HCT116 (cell line): ENCODE results near the gene MTUS2. TPM values are rescaled to one million over a fixed set of nuclear protein-coding genes. Genes with fewer than 3 reads are reported as not detected.

Source experiments
- ATAC-seq: fragments of 200-7000 bp; cut with Tn5 transposase; 2 replicates; pipeline ENCODE4 v1.9.1; 2020; ENCODE audit warnings: mild to moderate bottlenecking, moderate library complexity
- BruUV-seq: library from RNA; stranded (reverse); fragments of 400-500 nt; replicated peaks from 2 replicates; lab custom pipeline; 2021; lab: Mats Ljungman, UMichigan
- CTCF ChIA-PET: fragments of 300-600 bp; sonication (Branson Sonifier 250); formaldehyde crosslinking; loops from one replicate; lab custom pipeline; 2021; ENCODE audit warnings: antibody characterized with exemption; lab: Charles Lee
- POLR2A ChIA-PET: fragments of 300-600, 350-600 bp; sonication (Branson Sonifier 250); formaldehyde crosslinking; loops from one replicate; lab custom pipeline; 2021; ENCODE audit warnings: antibody characterized with exemption; lab: Charles Lee
- RAD21 ChIA-PET, 2 experiments: fragments of 300-600 bp; sonication (Branson Sonifier 250); formaldehyde crosslinking; loops; one replicate each; lab custom pipeline; 2023; ENCODE audit warnings: low total read pairs in 2 of 2; ENCODE audit not compliant: uncharacterized antibody in 2 of 2, unreplicated experiment in 2 of 2, low non-redundant PET in 1 of 2; lab: Charles Lee
- DNase-seq: peaks from one replicate; pipeline ENCODE4 v3.0.0-alpha.2; 2010; ENCODE audit warnings: low read depth, low spot score
- H2AFZ ChIP-seq: fragments of 200-600 bp; shearing (Covaris generic), sonication (generic); 2 replicates; pipeline ENCODE4 v1.6.1; 2017; ENCODE audit warnings: low read depth, mixed run types, mixed read lengths, antibody characterized with exemption, low read length; ENCODE audit not compliant: poor library complexity, severe bottlenecking
- H3K27ac ChIP-seq: 2 replicates; pipeline ENCODE4 v1.5.1; 2012; ENCODE audit warnings: low read depth, low read length
- H3K27me3 ChIP-seq: fragments of 200-600 bp; sonication (generic); 2 replicates; pipeline ENCODE4 v1.6.1; 2016; ENCODE audit warnings: mixed run types, low read length, mixed read lengths; ENCODE audit not compliant: insufficient read depth
- H3K36me3 ChIP-seq, 2 experiments: fragments of 200-500 bp in 1 of 2; fragments of 200-600 bp in 1 of 2; sonication (Bioruptor generic) in 1 of 2; sonication (generic) in 1 of 2; 2 replicates each; pipeline versions ENCODE4 v1.5.1 to v1.6.1; 2014 to 2016; ENCODE audit warnings: low read length in 2 of 2, inconsistent platforms in 1 of 2, mixed read lengths in 1 of 2, mixed run types in 1 of 2; ENCODE audit not compliant: insufficient read depth in 2 of 2, control insufficient read depth in 1 of 2
- H3K4me1 ChIP-seq, 2 experiments: fragments of 200-600 bp in 1 of 2; sonication (generic) in 1 of 2; 2 replicates each; pipeline versions ENCODE4 v1.5.1 to v1.6.1; 2012 to 2017; ENCODE audit warnings: low read length in 2 of 2, inconsistent platforms in 1 of 2, mild to moderate bottlenecking in 1 of 2, mixed read lengths in 1 of 2, mixed run types in 1 of 2, moderate library complexity in 1 of 2; ENCODE audit not compliant: insufficient read depth in 2 of 2, control insufficient read depth in 1 of 2
- H3K4me2 ChIP-seq: fragments of 200-600 bp; sonication (generic); 2 replicates; pipeline ENCODE4 v1.6.1; 2017; ENCODE audit warnings: mixed run types, low read length, mixed read lengths
- H3K4me3 ChIP-seq, 2 experiments: fragments of 200-600 bp in 1 of 2; sonication (generic) in 1 of 2; replicated peaks in 1 of 2; 2 replicates each; pipeline ENCODE4 v1.5.1; 2011 to 2016; ENCODE audit warnings: low read length in 2 of 2, control low read depth in 1 of 2, low read depth in 1 of 2, mild to moderate bottlenecking in 1 of 2, mixed read lengths in 1 of 2, mixed run types in 1 of 2
- H3K79me2 ChIP-seq: fragments of 200-600 bp; sonication (generic); 2 replicates; pipeline ENCODE4 v1.6.1; 2017; ENCODE audit warnings: mild to moderate bottlenecking, mixed run types, low read length, moderate library complexity, mixed read lengths; ENCODE audit not compliant: insufficient read depth
- H3K9ac ChIP-seq: fragments of 200-600 bp; sonication (generic); 2 replicates; pipeline ENCODE4 v1.6.1; 2016; ENCODE audit warnings: low read length, mixed read lengths
- H3K9me2 ChIP-seq: fragments of 200-600 bp; sonication (generic), shearing (Covaris generic); 2 replicates; pipeline ENCODE4 v1.6.1; 2017; ENCODE audit warnings: mixed run types, mild to moderate bottlenecking, moderate library complexity; ENCODE audit not compliant: insufficient read depth
- H3K9me3 ChIP-seq, 2 experiments: fragments of 200-500 bp in 1 of 2; fragments of 200-600 bp in 1 of 2; sonication (Bioruptor generic) in 1 of 2; sonication (generic) in 1 of 2; 2 replicates each; pipeline ENCODE4 v1.6.1; 2014 to 2017; ENCODE audit warnings: low read length in 2 of 2, mixed read lengths in 2 of 2, inconsistent platforms in 1 of 2, low read depth in 1 of 2, mild to moderate bottlenecking in 1 of 2, mixed run types in 1 of 2, moderate library complexity in 1 of 2; ENCODE audit not compliant: control insufficient read depth in 1 of 2, insufficient read depth in 1 of 2
- H4K20me1 ChIP-seq: fragments of 200-600 bp; sonication (generic), shearing (Covaris generic); 2 replicates; pipeline ENCODE4 v1.6.1; 2017; ENCODE audit warnings: mixed run types, mild to moderate bottlenecking, moderate library complexity; ENCODE audit not compliant: insufficient read depth
- ATF3 ChIP-seq: IDR thresholded peaks from 2 replicates; pipeline ENCODE4 v1.6.1; 2012
- CEBPB ChIP-seq: IDR thresholded peaks from 2 replicates; pipeline ENCODE4 v1.6.1; 2012; ENCODE audit warnings: low read depth
- EZH2 ChIP-seq: fragments of 200-600 bp; sonication (generic); IDR thresholded peaks from 2 replicates; pipeline ENCODE4 v1.6.1; 2017; ENCODE audit warnings: antibody characterized with exemption, mixed run types
- EZH2phosphoT487 ChIP-seq: fragments of 200-600 bp; IDR thresholded peaks from 2 replicates; pipeline ENCODE4 v1.6.1; 2018; ENCODE audit warnings: antibody characterized with exemption, borderline replicate concordance
- FOSL1 ChIP-seq: IDR thresholded peaks from 2 replicates; pipeline ENCODE4 v1.6.1; 2012; ENCODE audit warnings: low read depth
- MAX ChIP-seq: IDR thresholded peaks from 2 replicates; pipeline ENCODE4 v1.6.1; 2012
- POLR2AphosphoS5 ChIP-seq: IDR thresholded peaks from 2 replicates; pipeline ENCODE4 v1.6.1; 2011; ENCODE audit warnings: mild to moderate bottlenecking, low read depth, low read length, moderate library complexity
- RAD21 ChIP-seq: IDR thresholded peaks from 2 replicates; pipeline ENCODE4 v1.6.1; 2012; ENCODE audit warnings: low read depth, mild to moderate bottlenecking
- REST ChIP-seq: IDR thresholded peaks from 2 replicates; pipeline ENCODE4 v1.6.1; 2012; ENCODE audit warnings: low read depth
- SRF ChIP-seq: IDR thresholded peaks from 2 replicates; pipeline ENCODE4 v1.6.1; 2012; ENCODE audit warnings: low read depth
- TCF7L2 ChIP-seq: IDR thresholded peaks from 2 replicates; pipeline ENCODE4 v1.7.0; 2011; ENCODE audit warnings: borderline replicate concordance, inconsistent platforms; ENCODE audit not compliant: insufficient read depth, insufficient read length; ENCODE audit errors: extremely low read depth
- ZFX ChIP-seq: fragments of 450-650 bp; IDR thresholded peaks from 2 replicates; pipeline ENCODE4 v1.6.1; 2017
- ZNF274 ChIP-seq: fragments of 200-500 bp; sonication (Bioruptor generic); IDR thresholded peaks from 2 replicates; pipeline ENCODE4 v1.6.1; 2014; ENCODE audit warnings: mild to moderate bottlenecking, low read depth, low read length, inconsistent platforms
- intact Hi-C: fragments of 100-400 bp; cut with micrococcal nuclease; formaldehyde crosslinking; loops from 2 replicates; pipeline ENCODE4 v1.10.0; 2022
- total RNA-seq: library from RNA; stranded (reverse); gene quantifications from one replicate; pipeline ENCODE4 v1.2.1, GENCODE V29; 2021; ENCODE audit not compliant: unreplicated experiment

MTUS2 gene
- total RNA-seq, 1 experiment from 2014 or later: 0.02 TPM

DNA sequence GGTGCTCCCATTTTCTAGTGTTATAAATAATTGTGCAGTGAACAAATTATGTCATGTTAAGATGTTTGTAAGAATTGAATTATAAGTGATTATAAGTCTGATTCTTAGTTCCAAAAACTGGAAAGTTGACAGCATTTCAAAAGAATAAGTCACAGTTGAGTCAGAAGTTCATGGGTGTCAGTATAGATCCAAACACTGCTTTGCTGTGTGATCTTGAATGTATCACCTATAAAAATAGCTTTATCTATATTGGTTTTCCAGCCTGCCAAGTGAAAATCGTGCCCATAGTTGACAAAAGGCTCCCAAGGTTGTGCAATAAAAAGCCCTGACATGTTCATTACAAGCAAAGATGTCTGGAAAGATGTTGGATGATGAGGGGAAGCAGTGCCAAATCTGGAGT lies 336.0 kb downstream of the MTUS2 start:
- no peak for ATAC-seq
- no peaks in the 10 kb centered on the region for H3K4me1 ChIP-seq
- DNase-seq: no peak
- no peak overlapping the region for H3K27ac ChIP-seq
- RAD21 ChIA-PET: no interaction called here
- no peaks in the 10 kb centered on the region for H3K36me3 ChIP-seq
- H4K20me1 ChIP-seq: no peaks in the 10 kb centered on the region
- H3K9me2 ChIP-seq: no peaks in the 10 kb centered on the region
- no peaks in the 10 kb centered on the region for H3K79me2 ChIP-seq
- intact Hi-C loops: no loop called here
- TF ChIP-seq ZFX (no peak), ZNF274 (no peak), CEBPB (no peak), FOSL1 (no peak), RAD21 (no peak), ATF3 (no peak), TCF7L2 (no peak), EZH2 (no peak), EZH2phosphoT487 (no peak)
- H3K9ac ChIP-seq: no peak overlapping the region
- no peak overlapping the region for H3K4me3 ChIP-seq
- BruUV-seq: no TSS peak
- peaks cover 6% of the 10 kb centered on the region; the same call in 1 of the 2 replicates for H3K27me3 ChIP-seq
- H3K9me3 ChIP-seq: no peaks in the 10 kb centered on the region
- POLR2A ChIA-PET: no interaction called here
- H2AFZ ChIP-seq: no peak overlapping the region
- no peak overlapping the region for H3K4me2 ChIP-seq
- CTCF ChIA-PET: no interaction called here

DNA sequence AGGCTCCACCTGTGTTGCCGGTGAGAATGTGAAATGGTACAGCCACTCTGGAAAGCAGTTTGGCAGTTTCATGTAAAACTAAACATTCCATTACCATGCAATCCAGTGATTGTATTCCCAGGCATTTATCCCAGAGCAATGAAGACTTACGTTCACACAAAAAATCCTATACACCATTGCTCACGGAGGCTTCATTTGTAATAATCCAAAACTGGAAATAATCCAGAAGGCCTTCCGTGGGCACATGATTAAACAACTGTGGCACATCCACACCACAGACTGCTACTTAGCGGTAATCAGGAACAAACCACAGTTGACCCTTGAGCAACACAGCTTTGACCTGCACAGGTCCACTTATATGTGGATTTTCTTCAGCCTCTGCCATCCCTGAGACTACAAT lies 339.7 kb downstream of the MTUS2 start:
- ATAC-seq (no peak), DNase-seq (no peak)
- intact Hi-C loops: no loop called here
- Histone ChIP-seq H3K4me1 (no peaks in the 10 kb centered on the region), H3K4me2 (no peak overlapping the region), H3K4me3 (no peak overlapping the region), H3K27ac (no peak overlapping the region), H3K9ac (no peak overlapping the region), H3K27me3 (peaks cover 12% of the 10 kb centered on the region; the same call in 1 of the 2 replicates), H2AFZ (no peak overlapping the region), H4K20me1 (no peaks in the 10 kb centered on the region), H3K9me3 (no peaks in the 10 kb centered on the region), H3K9me2 (no peaks in the 10 kb centered on the region), H3K36me3 (no peaks in the 10 kb centered on the region), H3K79me2 (no peaks in the 10 kb centered on the region)
- BruUV-seq: no TSS peak
- CTCF ChIA-PET: no interaction called here
- RAD21 ChIA-PET: no interaction called here
- POLR2A ChIA-PET: no interaction called here
- no peak for TF ChIP-seq RAD21
- no peak for TF ChIP-seq REST
- no peak for TF ChIP-seq FOSL1
- no peak for TF ChIP-seq SRF
- TF ChIP-seq EZH2: no peak
- no peak for TF ChIP-seq POLR2AphosphoS5
- TF ChIP-seq MAX: no peak
